Loucy (cell line): Measurements from ENCODE around the gene SLC16A7.

ENCODE experiments used
- EZH2phosphoT487 ChIP-seq: fragments of 200-600 bp; IDR thresholded peaks from 2 replicates; pipeline ENCODE4 v1.6.1; 2018; ENCODE audit warnings: antibody characterized with exemption, mild to moderate bottlenecking, moderate library complexity, borderline replicate concordance
- TF ChIP-seq, protein P1 (sequence below): fragments of 200-600 bp; sonication (generic); conservative IDR thresholded peaks from 2 replicates; pipeline ENCODE4 v1.5.1; 2014; ENCODE audit warnings: mild to moderate bottlenecking, antibody characterized with exemption, low read length

DNA sequence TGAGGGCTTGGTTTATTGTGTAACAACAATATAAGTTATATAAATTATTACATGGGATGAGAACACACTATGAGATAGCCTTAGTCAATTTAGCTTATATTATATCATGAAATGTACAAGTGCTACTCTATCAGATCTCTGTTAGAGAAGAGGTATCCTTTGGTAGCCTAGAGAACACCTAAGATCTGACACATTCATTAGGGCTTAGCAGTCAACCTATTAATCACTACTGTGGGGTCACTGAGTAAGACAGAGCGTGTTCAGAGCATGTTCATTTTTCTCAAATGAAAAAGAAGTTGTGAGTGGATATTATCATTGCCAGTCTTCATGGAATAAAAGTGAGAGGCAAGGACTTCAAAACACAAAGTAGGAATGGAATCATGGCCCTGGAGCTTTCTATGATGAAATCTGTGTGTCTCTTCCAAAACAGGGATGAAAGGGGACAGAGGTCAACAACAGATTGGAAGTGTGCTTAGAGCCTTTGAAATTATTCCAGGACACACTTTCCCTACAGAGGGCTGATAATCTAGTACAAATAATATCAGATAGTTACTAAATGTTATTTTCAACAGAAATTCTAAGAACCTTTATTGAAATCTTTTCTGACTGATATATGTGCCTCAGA is 114.3 kb downstream of the SLC16A7 start:
- TF ChIP-seq, protein P1, sequence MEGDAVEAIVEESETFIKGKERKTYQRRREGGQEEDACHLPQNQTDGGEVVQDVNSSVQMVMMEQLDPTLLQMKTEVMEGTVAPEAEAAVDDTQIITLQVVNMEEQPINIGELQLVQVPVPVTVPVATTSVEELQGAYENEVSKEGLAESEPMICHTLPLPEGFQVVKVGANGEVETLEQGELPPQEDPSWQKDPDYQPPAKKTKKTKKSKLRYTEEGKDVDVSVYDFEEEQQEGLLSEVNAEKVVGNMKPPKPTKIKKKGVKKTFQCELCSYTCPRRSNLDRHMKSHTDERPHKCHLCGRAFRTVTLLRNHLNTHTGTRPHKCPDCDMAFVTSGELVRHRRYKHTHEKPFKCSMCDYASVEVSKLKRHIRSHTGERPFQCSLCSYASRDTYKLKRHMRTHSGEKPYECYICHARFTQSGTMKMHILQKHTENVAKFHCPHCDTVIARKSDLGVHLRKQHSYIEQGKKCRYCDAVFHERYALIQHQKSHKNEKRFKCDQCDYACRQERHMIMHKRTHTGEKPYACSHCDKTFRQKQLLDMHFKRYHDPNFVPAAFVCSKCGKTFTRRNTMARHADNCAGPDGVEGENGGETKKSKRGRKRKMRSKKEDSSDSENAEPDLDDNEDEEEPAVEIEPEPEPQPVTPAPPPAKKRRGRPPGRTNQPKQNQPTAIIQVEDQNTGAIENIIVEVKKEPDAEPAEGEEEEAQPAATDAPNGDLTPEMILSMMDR = no peak
- no peak for TF ChIP-seq EZH2phosphoT487
